GM23338 (cell line): ENCODE measurements around the gene RAB9A. TPM values are rescaled to one million over a fixed set of nuclear protein-coding genes. Genes with fewer than 3 reads are reported as not detected.

Experiments
- ATAC-seq: fragments of 200-7000 bp; cut with Tn5 transposase; 3 replicates; pipeline ENCODE4 v1.9.1; 2020
- DNase-seq: peaks from one replicate; pipeline ENCODE4 v3.0.0-alpha.2; 2015; ENCODE audit warnings: low spot score
- H2AFZ ChIP-seq: fragments of 200-600 bp; sonication (generic); 2 replicates; pipeline ENCODE4 v1.8.0; 2016; ENCODE audit warnings: antibody characterized with exemption, mild to moderate bottlenecking, moderate library complexity
- H3F3A ChIP-seq: fragments of 200-600 bp; sonication (generic); replicated peaks from 2 replicates; pipeline ENCODE4 v1.8.0; 2017; ENCODE audit warnings: antibody characterized with exemption, mixed run types, low read depth
- H3K27ac ChIP-seq: fragments of 200-600 bp; sonication (generic); 2 replicates; pipeline ENCODE4 v1.6.1; 2016; ENCODE audit warnings: low read depth
- H3K27me3 ChIP-seq: fragments of 200-600 bp; sonication (generic); 2 replicates; pipeline ENCODE4 v1.8.0; 2016; ENCODE audit warnings: mild to moderate bottlenecking, mixed run types, moderate library complexity; ENCODE audit not compliant: insufficient read depth
- H3K36me3 ChIP-seq: fragments of 200-600 bp; sonication (generic); 2 replicates; pipeline ENCODE4 v1.8.0; 2016; ENCODE audit warnings: mild to moderate bottlenecking; ENCODE audit not compliant: insufficient read depth
- H3K4me1 ChIP-seq: fragments of 200-600 bp; sonication (generic); 2 replicates; pipeline ENCODE4 v1.8.0; 2016; ENCODE audit warnings: mild to moderate bottlenecking, moderate library complexity; ENCODE audit not compliant: insufficient read depth
- H3K4me2 ChIP-seq: fragments of 200-600 bp; sonication (generic); 2 replicates; pipeline ENCODE4 v1.7.1; 2017; ENCODE audit warnings: mixed run types
- H3K4me3 ChIP-seq: fragments of 200-600 bp; sonication (generic); 2 replicates; pipeline ENCODE4 v1.6.1; 2016; ENCODE audit warnings: mixed run types
- H3K79me2 ChIP-seq: fragments of 200-600 bp; sonication (generic); replicated peaks from 2 replicates; pipeline ENCODE4 v1.8.0; 2017; ENCODE audit warnings: mild to moderate bottlenecking; ENCODE audit not compliant: insufficient read depth
- H3K9me2 ChIP-seq: fragments of 200-600 bp; sonication (generic); 2 replicates; pipeline ENCODE4 v1.8.0; 2017; ENCODE audit not compliant: insufficient read depth
- H4K20me1 ChIP-seq: fragments of 200-600 bp; sonication (generic); replicated peaks from 2 replicates; pipeline ENCODE4 v1.8.0; 2017; ENCODE audit warnings: mild to moderate bottlenecking; ENCODE audit not compliant: insufficient read depth
- H3K27ac Mint-ChIP-seq: 2 replicates; pipeline ENCODE4 v1.8.0; 2020; ENCODE audit warnings: inconsistent platforms, mild to moderate bottlenecking, moderate library complexity, mixed read lengths
- H3K27me3 Mint-ChIP-seq: 3 replicates; pipeline ENCODE4 v1.8.0; 2022; ENCODE audit warnings: low read depth, mild to moderate bottlenecking, moderate library complexity, mixed read lengths, inconsistent platforms; ENCODE audit not compliant: insufficient read depth, poor library complexity
- H3K36me3 Mint-ChIP-seq: 3 replicates; pipeline ENCODE4 v1.8.0; 2021; ENCODE audit warnings: low read depth, mild to moderate bottlenecking, inconsistent platforms, moderate library complexity, mixed read lengths
- H3K4me1 Mint-ChIP-seq: 3 replicates; pipeline ENCODE4 v1.8.0; 2020; ENCODE audit warnings: mild to moderate bottlenecking, inconsistent platforms, mixed read lengths
- H3K4me3 Mint-ChIP-seq: 3 replicates; pipeline ENCODE4 v1.8.0; 2021; ENCODE audit warnings: moderate library complexity, mild to moderate bottlenecking, inconsistent platforms, mixed read lengths
- H3K9me3 Mint-ChIP-seq: 3 replicates; pipeline ENCODE4 v1.8.0; 2020; ENCODE audit warnings: moderate library complexity, mild to moderate bottlenecking, inconsistent platforms, mixed read lengths
- CREB1 ChIP-seq: fragments of 250-450 bp; sonication (Bioruptor Pico); IDR thresholded peaks from 2 replicates; pipeline ENCODE4 v1.5.0; 2020; ENCODE audit warnings: low read depth, mild to moderate bottlenecking, moderate library complexity
- CTCF ChIP-seq, 2 experiments: fragments of 200-600 bp in 1 of 2; sonication (generic) in 1 of 2; conservative IDR thresholded peaks; 2 replicates each; pipeline versions ENCODE4 v1.5.1 to v1.6.1; 2016 to 2017; ENCODE audit warnings: antibody characterized with exemption in 2 of 2, low read depth in 2 of 2, mild to moderate bottlenecking in 2 of 2, moderate library complexity in 1 of 2
- EZH2 ChIP-seq: fragments of 200-600 bp; sonication (generic); IDR thresholded peaks from one replicate; pipeline ENCODE4 v1.8.0; 2017; ENCODE audit warnings: antibody characterized with exemption, mild to moderate bottlenecking, low read depth; ENCODE audit not compliant: unreplicated experiment
- EZH2phosphoT487 ChIP-seq: fragments of 200-600 bp; sonication (generic); IDR thresholded peaks from one replicate; pipeline ENCODE4 v1.8.1; 2018; ENCODE audit warnings: antibody characterized with exemption; ENCODE audit not compliant: unreplicated experiment
- JUNB ChIP-seq: IDR thresholded peaks from one replicate; pipeline ENCODE4 v1.6.1; 2016; ENCODE audit warnings: antibody characterized with exemption; ENCODE audit not compliant: unreplicated experiment
- NANOG ChIP-seq: IDR thresholded peaks from 2 replicates; pipeline ENCODE4 v1.6.1; 2016; ENCODE audit warnings: antibody characterized with exemption, borderline replicate concordance
- POLR2AphosphoS5 ChIP-seq: IDR thresholded peaks from 2 replicates; pipeline ENCODE4 v1.6.1; 2016; ENCODE audit warnings: antibody characterized with exemption, low read depth
- REST ChIP-seq: IDR thresholded peaks from one replicate; pipeline ENCODE4 v1.6.1; 2018; ENCODE audit warnings: antibody characterized with exemption; ENCODE audit not compliant: unreplicated experiment
- STAT1 ChIP-seq: IDR thresholded peaks from one replicate; pipeline ENCODE4 v1.6.1; 2016; ENCODE audit warnings: antibody characterized with exemption; ENCODE audit not compliant: unreplicated experiment
- ZNF114 ChIP-seq: fragments of 250-450 bp; sonication (Bioruptor Pico); IDR thresholded peaks from 2 replicates; pipeline ENCODE4 v1.5.0; 2020; ENCODE audit warnings: mild to moderate bottlenecking, moderate library complexity
- ZNF331 ChIP-seq: fragments of 250-450 bp; sonication (Bioruptor Pico); IDR thresholded peaks from 2 replicates; pipeline ENCODE4 v1.5.0; 2020; ENCODE audit warnings: low read depth, mild to moderate bottlenecking, moderate library complexity
- polyA plus RNA-seq: library from polyadenylated mRNA; unstranded; fragments of >200 nt; fragmentation: Nextera tagmentation; extraction: Ambion mirVana; gene quantifications from 2 replicates; pipeline ENCODE4 v1.2.1, GENCODE V29; 2016
- total RNA-seq: library from RNA; depleted of rRNA; stranded (reverse); fragments of >200 nt; shearing (Covaris generic); gene quantifications from 2 replicates; pipeline ENCODE4 v1.2.3, GENCODE V29; 2014
- TF ChIP-seq, protein P1 (sequence below): fragments of 250-450 bp; sonication (Bioruptor Pico); IDR thresholded peaks from 2 replicates; pipeline ENCODE4 v1.5.0; 2020; ENCODE audit warnings: mild to moderate bottlenecking, moderate library complexity
- TF ChIP-seq, protein P2 (sequence below): IDR thresholded peaks from 2 replicates; pipeline ENCODE4 v1.6.1; 2016; ENCODE audit warnings: antibody characterized with exemption

RAB9A gene
- total and polyA plus RNA-seq, 2 experiments from 2014 or later, result 43.3 to 45.1 TPM

DNA sequence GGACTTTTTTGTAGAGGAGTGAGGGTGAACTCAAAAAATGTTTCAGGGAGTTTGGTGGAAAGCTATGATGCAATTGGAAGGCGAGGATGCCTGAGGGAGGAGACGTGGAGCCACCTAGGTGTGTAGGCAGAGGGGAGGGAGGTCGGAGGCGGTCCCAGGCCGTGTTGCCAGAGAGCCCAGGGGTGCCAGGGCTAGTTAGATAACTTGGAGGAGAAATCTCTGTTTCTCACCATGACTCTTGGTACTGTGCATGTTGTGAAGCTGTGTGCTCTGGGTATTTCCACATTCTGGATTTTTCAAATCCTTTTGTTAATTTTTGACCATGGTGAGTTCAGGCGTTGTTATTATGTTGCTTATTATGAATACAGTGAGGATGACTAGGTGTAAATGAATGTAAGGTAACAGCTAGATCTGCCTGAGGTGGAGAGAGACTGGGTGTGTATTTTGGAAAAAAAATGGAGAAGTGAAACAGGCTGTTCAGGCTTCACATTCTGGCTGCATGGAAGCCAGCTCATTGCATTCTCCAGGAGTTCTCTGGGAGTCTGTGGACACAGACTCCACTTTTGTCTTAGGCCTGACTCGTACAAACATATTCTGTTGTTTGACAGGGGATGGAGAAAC lies 4.5 kb downstream of the RAB9A start:
- Histone ChIP-seq H4K20me1 (peaks cover 18% of the 10 kb centered on the region), H3K27me3 (no peaks in the 10 kb centered on the region), H3F3A (no peaks in the 10 kb centered on the region), H3K4me2 (peak overlapping the region; percentile 31; the same call in 1 of the 2 replicates), H2AFZ (no peak overlapping the region), H3K4me3 (no peak overlapping the region), H3K36me3 (no peaks in the 10 kb centered on the region), H3K27ac (peak overlapping the region; percentile 59; the same call in 1 of the 2 replicates), H3K4me1 (peaks cover 34% of the 10 kb centered on the region), H3K79me2 (peaks cover 92% of the 10 kb centered on the region), H3K9me2 (no peaks in the 10 kb centered on the region)
- Mint-ChIP-seq H3K27ac (peak overlapping the region; percentile 38), H3K4me3 (peak overlapping the region; percentile 22; the same call in 2 of the 3 replicates), H3K9me3 (no peaks in the 10 kb centered on the region), H3K36me3 (no peaks in the 10 kb centered on the region; the same call in 1 of the 3 replicates), H3K27me3 (peaks cover 8% of the 10 kb centered on the region), H3K4me1 (peaks cover 50% of the 10 kb centered on the region)
- TF ChIP-seq, protein P1, sequence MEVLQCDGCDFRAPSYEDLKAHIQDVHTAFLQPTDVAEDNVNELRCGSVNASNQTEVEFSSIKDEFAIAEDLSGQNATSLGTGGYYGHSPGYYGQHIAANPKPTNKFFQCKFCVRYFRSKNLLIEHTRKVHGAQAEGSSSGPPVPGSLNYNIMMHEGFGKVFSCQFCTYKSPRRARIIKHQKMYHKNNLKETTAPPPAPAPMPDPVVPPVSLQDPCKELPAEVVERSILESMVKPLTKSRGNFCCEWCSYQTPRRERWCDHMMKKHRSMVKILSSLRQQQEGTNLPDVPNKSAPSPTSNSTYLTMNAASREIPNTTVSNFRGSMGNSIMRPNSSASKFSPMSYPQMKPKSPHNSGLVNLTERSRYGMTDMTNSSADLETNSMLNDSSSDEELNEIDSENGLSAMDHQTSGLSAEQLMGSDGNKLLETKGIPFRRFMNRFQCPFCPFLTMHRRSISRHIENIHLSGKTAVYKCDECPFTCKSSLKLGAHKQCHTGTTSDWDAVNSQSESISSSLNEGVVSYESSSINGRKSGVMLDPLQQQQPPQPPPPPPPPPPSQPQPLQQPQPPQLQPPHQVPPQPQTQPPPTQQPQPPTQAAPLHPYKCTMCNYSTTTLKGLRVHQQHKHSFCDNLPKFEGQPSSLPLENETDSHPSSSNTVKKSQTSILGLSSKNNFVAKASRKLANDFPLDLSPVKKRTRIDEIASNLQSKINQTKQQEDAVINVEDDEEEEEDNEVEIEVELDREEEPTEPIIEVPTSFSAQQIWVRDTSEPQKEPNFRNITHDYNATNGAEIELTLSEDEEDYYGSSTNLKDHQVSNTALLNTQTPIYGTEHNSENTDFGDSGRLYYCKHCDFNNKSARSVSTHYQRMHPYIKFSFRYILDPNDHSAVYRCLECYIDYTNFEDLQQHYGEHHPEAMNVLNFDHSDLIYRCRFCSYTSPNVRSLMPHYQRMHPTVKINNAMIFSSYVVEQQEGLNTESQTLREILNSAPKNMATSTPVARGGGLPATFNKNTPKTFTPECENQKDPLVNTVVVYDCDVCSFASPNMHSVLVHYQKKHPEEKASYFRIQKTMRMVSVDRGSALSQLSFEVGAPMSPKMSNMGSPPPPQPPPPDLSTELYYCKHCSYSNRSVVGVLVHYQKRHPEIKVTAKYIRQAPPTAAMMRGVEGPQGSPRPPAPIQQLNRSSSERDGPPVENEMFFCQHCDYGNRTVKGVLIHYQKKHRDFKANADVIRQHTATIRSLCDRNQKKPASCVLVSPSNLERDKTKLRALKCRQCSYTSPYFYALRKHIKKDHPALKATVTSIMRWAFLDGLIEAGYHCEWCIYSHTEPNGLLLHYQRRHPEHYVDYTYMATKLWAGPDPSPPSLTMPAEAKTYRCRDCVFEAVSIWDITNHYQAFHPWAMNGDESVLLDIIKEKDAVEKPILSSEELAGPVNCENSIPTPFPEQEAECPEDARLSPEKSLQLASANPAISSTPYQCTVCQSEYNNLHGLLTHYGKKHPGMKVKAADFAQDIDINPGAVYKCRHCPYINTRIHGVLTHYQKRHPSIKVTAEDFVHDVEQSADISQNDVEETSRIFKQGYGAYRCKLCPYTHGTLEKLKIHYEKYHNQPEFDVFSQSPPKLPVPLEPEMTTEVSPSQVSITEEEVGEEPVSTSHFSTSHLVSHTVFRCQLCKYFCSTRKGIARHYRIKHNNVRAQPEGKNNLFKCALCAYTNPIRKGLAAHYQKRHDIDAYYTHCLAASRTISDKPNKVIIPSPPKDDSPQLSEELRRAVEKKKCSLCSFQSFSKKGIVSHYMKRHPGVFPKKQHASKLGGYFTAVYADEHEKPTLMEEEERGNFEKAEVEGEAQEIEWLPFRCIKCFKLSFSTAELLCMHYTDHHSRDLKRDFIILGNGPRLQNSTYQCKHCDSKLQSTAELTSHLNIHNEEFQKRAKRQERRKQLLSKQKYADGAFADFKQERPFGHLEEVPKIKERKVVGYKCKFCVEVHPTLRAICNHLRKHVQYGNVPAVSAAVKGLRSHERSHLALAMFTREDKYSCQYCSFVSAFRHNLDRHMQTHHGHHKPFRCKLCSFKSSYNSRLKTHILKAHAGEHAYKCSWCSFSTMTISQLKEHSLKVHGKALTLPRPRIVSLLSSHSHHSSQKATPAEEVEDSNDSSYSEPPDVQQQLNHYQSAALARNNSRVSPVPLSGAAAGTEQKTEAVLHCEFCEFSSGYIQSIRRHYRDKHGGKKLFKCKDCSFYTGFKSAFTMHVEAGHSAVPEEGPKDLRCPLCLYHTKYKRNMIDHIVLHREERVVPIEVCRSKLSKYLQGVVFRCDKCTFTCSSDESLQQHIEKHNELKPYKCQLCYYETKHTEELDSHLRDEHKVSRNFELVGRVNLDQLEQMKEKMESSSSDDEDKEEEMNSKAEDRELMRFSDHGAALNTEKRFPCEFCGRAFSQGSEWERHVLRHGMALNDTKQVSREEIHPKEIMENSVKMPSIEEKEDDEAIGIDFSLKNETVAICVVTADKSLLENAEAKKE, result no peak
- TF ChIP-seq ZNF114 (CRISPR knock-in tag) (no peak), CTCF (conservative IDR thresholded peaks at IDR 0.05; ENCODE audit: low read depth in 2 of 2) (no peak), EZH2phosphoT487 (no peak), STAT1 (no peak), NANOG (no peak), JUNB (no peak), POLR2AphosphoS5 (no peak), REST (no peak), ZNF331 (no peak), EZH2 (no peak), CREB1 (CRISPR knock-in tag) (no peak)
- TF ChIP-seq, protein P2, sequence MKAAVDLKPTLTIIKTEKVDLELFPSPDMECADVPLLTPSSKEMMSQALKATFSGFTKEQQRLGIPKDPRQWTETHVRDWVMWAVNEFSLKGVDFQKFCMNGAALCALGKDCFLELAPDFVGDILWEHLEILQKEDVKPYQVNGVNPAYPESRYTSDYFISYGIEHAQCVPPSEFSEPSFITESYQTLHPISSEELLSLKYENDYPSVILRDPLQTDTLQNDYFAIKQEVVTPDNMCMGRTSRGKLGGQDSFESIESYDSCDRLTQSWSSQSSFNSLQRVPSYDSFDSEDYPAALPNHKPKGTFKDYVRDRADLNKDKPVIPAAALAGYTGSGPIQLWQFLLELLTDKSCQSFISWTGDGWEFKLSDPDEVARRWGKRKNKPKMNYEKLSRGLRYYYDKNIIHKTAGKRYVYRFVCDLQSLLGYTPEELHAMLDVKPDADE, result no peak
- peak; percentile 14; the same call in 2 of the 3 replicates for ATAC-seq
- peak; percentile 18 for DNase-seq
